GM21737 (cell line): ENCODE measurements around the gene KIAA1671.

Experiments used
- ATAC-seq: cut with Tn5 transposase; IDR thresholded peaks from one replicate; pipeline ENCODE4 v1.9.1; 2021; ENCODE audit warnings: mild to moderate bottlenecking, moderate library complexity; ENCODE audit not compliant: unreplicated experiment

The KIAA1671 gene

GRCh38 chr22:25007444-25008106 is 55.1 kb downstream of the KIAA1671 start:
- ATAC-seq = no peak

GRCh38 chr22:25008666-25009065 is 56.1 kb downstream of the KIAA1671 start:
- ATAC-seq = no peak

- ATAC-seq = no peak
Measured at GRCh38 chr22:25012741-25013143, 60.2 kb downstream of the KIAA1671 start.

- no peak for ATAC-seq
Measured at GRCh38 chr22:25013607-25014006, 61.1 kb downstream of the KIAA1671 start.

GRCh38 chr22:25014896-25015755 is 62.6 kb downstream of the KIAA1671 start:
- no peak for ATAC-seq

GRCh38 chr22:25016311-25016710 is 63.8 kb downstream of the KIAA1671 start:
- ATAC-seq = no peak

- ATAC-seq = no peak
Measured at GRCh38 chr22:25018009-25018408, 65.5 kb downstream of the KIAA1671 start.

- ATAC-seq = no peak
Measured at GRCh38 chr22:25019427-25020184, 67.1 kb downstream of the KIAA1671 start.

- ATAC-seq = no peak
Measured at GRCh38 chr22:25021409-25021808, 68.9 kb downstream of the KIAA1671 start.

- ATAC-seq = no peak
Measured at GRCh38 chr22:25021976-25022711, 69.6 kb downstream of the KIAA1671 start.

- no peak for ATAC-seq
Measured at GRCh38 chr22:25023879-25024278, 71.4 kb downstream of the KIAA1671 start.

- no peak for ATAC-seq
Measured at GRCh38 chr22:25024895-25025294, 72.4 kb downstream of the KIAA1671 start.

GRCh38 chr22:25025491-25026400 is 73.2 kb downstream of the KIAA1671 start:
- ATAC-seq = no peak

GRCh38 chr22:25027043-25027906 is 74.8 kb downstream of the KIAA1671 start:
- ATAC-seq = no peak

GRCh38 chr22:25027959-25028840 is 75.7 kb downstream of the KIAA1671 start:
- ATAC-seq = no peak

GRCh38 chr22:25028841-25029141 is 76.3 kb downstream of the KIAA1671 start:
- ATAC-seq = no peak

GRCh38 chr22:25029181-25029580 is 76.7 kb downstream of the KIAA1671 start:
- no peak for ATAC-seq

GRCh38 chr22:25030636-25031035 is 78.1 kb downstream of the KIAA1671 start:
- ATAC-seq = no peak
